GM12872 (cell line): ENCODE measurements around the gene DTX2.
"Not testable (repeated sequence)": the region's sequence is repeated elsewhere in the genome, so short reads cannot be mapped to it uniquely, and the experiment has no call there.

Experiments
- CTCF ChIP-seq: IDR thresholded peaks from 3 replicates; pipeline ENCODE4 v1.5.1; 2011; ENCODE audit warnings: low read depth, mild to moderate bottlenecking, low read length, moderate library complexity; ENCODE audit not compliant: insufficient read depth

Gene DTX2

GRCh38 chr7:76461464-76462101 is at the start of gene DTX2:
TSS of gene DTX2 (plus strand) at chr7:76461709. CDS start at chr7:76480510, 18,801 bp downstream.
- not testable (repeated sequence) for TF ChIP-seq CTCF

GRCh38 chr7:76412249-76412648 is 49.3 kb upstream of the DTX2 start:
- no peak for TF ChIP-seq CTCF

- no peak for TF ChIP-seq CTCF
Measured at GRCh38 chr7:76423666-76424412, 37.7 kb upstream of the DTX2 start.

GRCh38 chr7:76424413-76425111 is 36.9 kb upstream of the DTX2 start, which contains the start of gene ZP3:
TSS of gene ZP3 (plus strand) at chr7:76424950. CDS start at chr7:76424965, 15 bp downstream.
- TF ChIP-seq CTCF = no peak

GRCh38 chr7:76425156-76425555 is 36.4 kb upstream of the DTX2 start:
- no peak for TF ChIP-seq CTCF

GRCh38 chr7:76426246-76426645 is 35.3 kb upstream of the DTX2 start:
- no peak for TF ChIP-seq CTCF

- no peak for TF ChIP-seq CTCF
Measured at GRCh38 chr7:76427635-76428034, 33.9 kb upstream of the DTX2 start.
